Mesodermal cell (in vitro differentiated cells): ENCODE measurements around the gene HELT.

Experiments
- H3K27ac ChIP-seq: 2 replicates; pipeline ENCODE4 v1.7.0; 2013; ENCODE audit warnings: mild to moderate bottlenecking, low read depth, low read length, moderate library complexity; ENCODE audit not compliant: severe bottlenecking
- H3K36me3 ChIP-seq: 2 replicates; pipeline ENCODE4 v1.7.1; 2013; ENCODE audit warnings: mild to moderate bottlenecking, low read length, moderate library complexity; ENCODE audit not compliant: control insufficient read depth, insufficient read depth
- H3K4me1 ChIP-seq: one replicate; pipeline ENCODE4 v1.7.1; 2013; ENCODE audit warnings: mild to moderate bottlenecking, low read length; ENCODE audit not compliant: insufficient read depth, control insufficient read depth, poor library complexity, severe bottlenecking
- H3K4me3 ChIP-seq: 2 replicates; pipeline ENCODE4 v1.7.0; 2013; ENCODE audit warnings: low read length, control low read depth, mild to moderate bottlenecking; ENCODE audit not compliant: insufficient read depth, poor library complexity, severe bottlenecking; ENCODE audit errors: extremely low read depth
- H3K9me3 ChIP-seq: 2 replicates; pipeline ENCODE4 v1.7.1; 2013; ENCODE audit warnings: mild to moderate bottlenecking, low read length, moderate library complexity; ENCODE audit not compliant: control insufficient read depth
- WGBS, 2 experiments: methylation state at CpG; one replicate each; pipeline ENCODE4 v1.1.5; 2013; ENCODE audit warnings: missing lambda C conversion rate in 2 of 2; ENCODE audit not compliant: insufficient coverage in 2 of 2; 5-methylcytosine and 5-hydroxymethylcytosine counted together

HELT gene

DNA sequence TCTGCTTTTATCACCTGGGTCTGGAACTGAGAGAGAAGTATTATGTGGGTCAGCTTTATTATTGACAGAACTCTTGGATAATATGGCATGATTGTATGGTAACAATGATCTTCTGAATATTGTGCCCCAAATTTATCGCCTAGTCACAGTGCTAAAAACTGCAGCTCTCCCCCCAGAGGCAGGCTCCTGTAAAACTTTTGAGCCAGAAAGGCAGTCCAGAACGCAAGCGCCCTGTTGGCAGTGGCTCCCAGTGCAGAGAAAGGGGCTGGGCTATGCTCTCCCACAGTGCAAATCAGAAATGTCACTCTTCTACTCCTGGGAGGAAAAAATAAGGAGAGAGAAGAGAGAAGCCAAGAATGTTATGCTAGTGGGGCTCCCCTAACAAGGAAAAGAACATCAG lies 50.5 kb downstream of the HELT start:
- no peak overlapping the region for H3K4me3 ChIP-seq
- no peaks in the 10 kb centered on the region for H3K9me3 ChIP-seq
- H3K27ac ChIP-seq: no peak overlapping the region
- 69% methylated on average over 3 of the region's 3 CpGs; no CpG with 5 or more reads in 1 of the 2 experiments for WGBS, 2 experiments
- no peaks in the 10 kb centered on the region for H3K4me1 ChIP-seq
- no peaks in the 10 kb centered on the region for H3K36me3 ChIP-seq
